Fibroblast of mammary gland (primary cell): ENCODE measurements around the gene IL25.

Source experiments
- DNase-seq: peaks from one replicate; pipeline ENCODE4 v3.0.0-alpha.2; 2010; ENCODE audit warnings: low read depth
- H3K4me3 ChIP-seq: 2 replicates; pipeline ENCODE4 v1.5.1; 2011; ENCODE audit warnings: low read depth, mild to moderate bottlenecking, low read length, moderate library complexity; ENCODE audit not compliant: control insufficient read depth
- CTCF ChIP-seq: conservative IDR thresholded peaks from 2 replicates; pipeline ENCODE4 v1.5.1; 2011; ENCODE audit warnings: low read depth, low read length, inconsistent platforms; ENCODE audit not compliant: control insufficient read depth, insufficient read depth

The IL25 gene

GRCh38 chr14:23375527-23376251 lies 3.1 kb downstream of the IL25 start:
- no peak for TF ChIP-seq CTCF
- no peak overlapping the region for H3K4me3 ChIP-seq
- no peak for DNase-seq

- H3K4me3 ChIP-seq, result no peak within 1 kb of the TSS
- no peak for TF ChIP-seq CTCF
- DNase-seq, result no peak
Measured at GRCh38 chr14:23376482-23377197, 4.0 kb downstream of the IL25 start, which contains the start of gene CMTM5. Gene CMTM5 (plus strand): TSS chr14:23377046. CDS start chr14:23377252, 206 bp downstream.

- TF ChIP-seq CTCF, result no peak
- no peak overlapping the region for H3K4me3 ChIP-seq
- DNase-seq, result no peak
Measured at GRCh38 chr14:23377198-23377550, 4.6 kb downstream of the IL25 start.

GRCh38 chr14:23377573-23378563 lies 5.3 kb downstream of the IL25 start:
- H3K4me3 ChIP-seq, result no peak overlapping the region
- no peak for DNase-seq
- TF ChIP-seq CTCF, result no peak

- H3K4me3 ChIP-seq, result no peak overlapping the region
- no peak for TF ChIP-seq CTCF
- no peak for DNase-seq
Measured at GRCh38 chr14:23378612-23379220, 6.1 kb downstream of the IL25 start.
